Astrocyte of the hippocampus (primary cell): ENCODE measurements around the gene NELFB.

Experiments used
- DNase-seq: peaks from one replicate; pipeline ENCODE4 v3.0.0; 2011; ENCODE audit warnings: low read depth, low spot score

The NELFB gene

DNA sequence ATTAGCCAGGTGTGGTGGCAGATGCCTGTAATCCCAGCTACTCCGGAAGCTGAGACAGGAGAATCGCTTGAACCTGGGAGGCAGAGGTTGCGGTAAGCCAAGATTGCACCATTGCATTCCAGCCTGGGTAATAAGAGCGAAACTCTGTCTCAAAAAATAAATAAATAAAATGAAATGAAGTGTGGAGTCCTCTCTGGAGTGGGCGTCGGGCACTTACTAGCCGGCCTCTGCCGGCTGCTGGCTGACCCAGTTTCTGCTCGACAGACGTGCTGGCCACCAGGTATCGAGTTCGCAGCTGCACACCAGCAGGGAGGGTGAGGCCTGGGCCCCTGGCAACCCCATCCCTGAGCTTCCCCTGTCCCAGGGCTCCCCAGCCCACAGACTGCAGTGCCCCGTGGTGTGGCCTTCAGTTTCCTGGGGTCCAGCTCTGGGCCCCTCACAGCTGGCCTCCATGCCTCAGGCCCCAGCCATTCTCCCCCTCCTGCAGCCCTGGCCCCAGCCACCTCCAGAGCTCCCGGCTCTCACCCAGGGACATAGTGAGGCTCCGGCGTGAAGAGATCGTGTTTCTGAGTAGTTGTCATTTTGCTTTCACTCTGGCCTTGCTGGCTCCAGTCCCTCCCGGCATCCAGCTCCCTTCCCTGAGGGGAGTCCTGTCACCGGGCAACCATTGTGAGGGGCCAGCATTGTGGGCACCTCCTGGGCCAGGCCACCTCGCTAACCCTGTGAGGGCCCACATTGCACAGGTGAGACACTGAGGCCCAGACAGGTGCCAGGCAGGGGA is 7.8 kb upstream of the NELFB start:
- no peak for DNase-seq

DNA sequence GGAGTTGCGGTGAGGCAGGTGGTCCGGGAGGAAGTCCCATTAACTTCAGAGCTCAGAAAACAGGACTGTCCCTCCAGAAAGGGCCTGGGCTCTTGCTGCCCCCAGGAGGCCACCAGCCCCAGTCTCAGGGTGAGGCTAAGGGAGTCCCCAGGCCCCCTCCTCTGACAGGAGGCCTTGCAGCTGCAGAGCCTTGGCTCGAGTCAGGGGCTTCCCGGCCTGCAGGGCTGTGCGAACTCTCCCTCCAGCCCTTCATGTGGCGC is 7.3 kb upstream of the NELFB start:
- no peak for DNase-seq

DNA sequence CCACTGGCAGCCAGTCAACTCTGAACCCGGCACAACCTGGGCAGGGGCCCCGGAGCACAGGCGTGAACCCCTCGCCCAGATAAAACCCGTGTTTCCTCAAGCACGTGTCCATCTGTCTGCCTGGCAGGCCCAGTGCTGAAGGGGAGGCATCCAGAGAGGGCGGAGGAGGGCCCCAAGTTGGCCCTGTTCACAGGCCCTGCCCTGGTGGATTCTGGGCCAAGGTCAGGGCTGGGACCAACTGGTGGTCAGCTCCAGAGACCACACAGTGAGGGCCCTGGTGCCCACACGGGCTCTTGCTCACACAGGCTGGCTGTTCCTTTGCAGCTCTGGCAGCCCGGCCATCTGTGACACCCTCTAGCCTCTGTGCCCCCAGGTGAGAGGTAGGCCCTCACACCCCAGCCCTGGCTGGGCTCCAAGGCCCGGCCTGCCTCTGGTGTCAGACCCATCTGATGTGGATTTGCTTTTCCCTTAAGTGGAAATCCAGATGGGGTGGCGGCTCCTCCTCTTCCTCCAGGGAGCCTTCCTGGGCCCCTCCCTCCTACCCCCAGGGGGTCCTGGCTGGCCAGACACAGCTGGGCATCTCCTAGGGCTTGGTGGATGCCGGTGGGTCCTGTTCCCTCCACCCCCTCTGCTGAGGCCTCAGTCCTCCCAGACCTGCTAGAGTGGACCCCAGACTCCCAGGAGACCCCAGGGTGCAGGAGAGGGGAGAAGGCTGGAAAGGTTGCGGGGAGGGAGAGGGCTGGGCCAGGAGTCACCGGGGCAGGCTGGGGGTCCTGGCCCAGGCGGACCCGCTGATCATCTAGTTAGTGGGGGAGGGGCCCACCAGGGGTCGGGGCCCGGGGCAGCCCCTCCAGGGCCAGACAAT is 4.6 kb upstream of the NELFB start:
- DNase-seq, result no peak

DNA sequence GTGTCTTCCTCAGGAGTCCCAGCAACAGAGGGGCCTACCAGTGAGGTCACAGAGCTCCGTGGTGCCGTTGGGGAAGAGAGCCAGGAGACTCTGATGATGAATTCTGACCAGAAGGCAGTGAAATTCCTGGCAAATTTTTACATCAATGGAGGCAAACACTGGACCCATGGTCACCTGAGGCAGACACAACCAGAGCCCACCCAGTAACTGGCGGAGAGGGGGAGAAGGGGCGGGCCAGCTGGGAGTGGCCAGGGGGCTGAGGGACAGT is 4.0 kb upstream of the NELFB start, which contains the start of gene STPG3:
Gene STPG3 (plus strand): TSS at position 93 of the 268 bp plus-strand sequence. CDS start 1 bp downstream, at position 94.
- peak; percentile 43 for DNase-seq

GRCh38 chr9:137251490-137252268 is 3.4 kb upstream of the NELFB start:
- DNase-seq, result no peak

DNA sequence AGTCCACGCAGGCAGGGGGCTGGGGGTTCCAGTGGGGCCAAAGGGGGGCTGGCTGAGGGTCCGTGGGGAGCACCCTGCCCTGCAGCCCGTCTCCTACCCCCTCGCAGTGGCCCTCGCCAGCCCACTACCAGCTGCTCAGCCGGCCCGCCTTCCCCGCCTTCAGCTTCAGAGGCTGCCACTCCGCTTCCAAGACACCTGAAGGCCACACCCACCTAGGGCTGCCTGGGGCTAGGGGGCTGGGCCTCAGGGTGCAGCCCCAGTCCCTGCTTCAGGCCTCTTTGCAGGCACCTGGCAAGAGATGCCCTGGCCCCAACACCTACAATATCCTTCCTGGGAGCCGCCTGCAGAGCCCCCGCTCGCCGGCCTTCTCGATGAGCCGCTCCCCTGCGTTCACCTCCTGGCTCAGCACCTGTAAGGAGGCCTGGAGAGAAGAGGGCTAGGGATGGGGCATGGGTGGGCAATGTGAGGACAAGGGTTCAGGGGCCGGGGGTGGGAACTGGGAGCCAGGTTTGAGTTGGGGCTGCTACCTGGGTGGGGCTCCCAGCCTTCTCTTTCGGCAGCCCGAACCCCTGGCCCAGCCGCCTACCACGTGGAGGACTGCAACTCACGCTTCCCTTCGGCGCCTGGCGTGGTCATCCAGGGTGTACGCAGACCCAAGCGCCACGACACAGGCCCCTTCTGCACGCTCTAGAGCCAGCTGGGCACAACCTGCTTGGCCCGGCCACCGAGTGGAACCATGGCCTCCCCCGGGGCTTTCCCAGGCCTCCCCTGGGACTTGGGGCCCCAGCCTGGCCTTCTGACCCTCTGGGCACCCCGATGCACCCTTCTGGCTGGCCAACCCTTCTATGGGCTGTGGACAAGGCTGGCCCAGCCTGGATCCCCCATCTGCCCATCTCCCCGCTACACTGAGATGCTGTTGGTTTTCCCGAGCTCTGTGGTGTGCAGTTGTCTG is 2.3 kb upstream of the NELFB start:
- DNase-seq, result no peak

DNA sequence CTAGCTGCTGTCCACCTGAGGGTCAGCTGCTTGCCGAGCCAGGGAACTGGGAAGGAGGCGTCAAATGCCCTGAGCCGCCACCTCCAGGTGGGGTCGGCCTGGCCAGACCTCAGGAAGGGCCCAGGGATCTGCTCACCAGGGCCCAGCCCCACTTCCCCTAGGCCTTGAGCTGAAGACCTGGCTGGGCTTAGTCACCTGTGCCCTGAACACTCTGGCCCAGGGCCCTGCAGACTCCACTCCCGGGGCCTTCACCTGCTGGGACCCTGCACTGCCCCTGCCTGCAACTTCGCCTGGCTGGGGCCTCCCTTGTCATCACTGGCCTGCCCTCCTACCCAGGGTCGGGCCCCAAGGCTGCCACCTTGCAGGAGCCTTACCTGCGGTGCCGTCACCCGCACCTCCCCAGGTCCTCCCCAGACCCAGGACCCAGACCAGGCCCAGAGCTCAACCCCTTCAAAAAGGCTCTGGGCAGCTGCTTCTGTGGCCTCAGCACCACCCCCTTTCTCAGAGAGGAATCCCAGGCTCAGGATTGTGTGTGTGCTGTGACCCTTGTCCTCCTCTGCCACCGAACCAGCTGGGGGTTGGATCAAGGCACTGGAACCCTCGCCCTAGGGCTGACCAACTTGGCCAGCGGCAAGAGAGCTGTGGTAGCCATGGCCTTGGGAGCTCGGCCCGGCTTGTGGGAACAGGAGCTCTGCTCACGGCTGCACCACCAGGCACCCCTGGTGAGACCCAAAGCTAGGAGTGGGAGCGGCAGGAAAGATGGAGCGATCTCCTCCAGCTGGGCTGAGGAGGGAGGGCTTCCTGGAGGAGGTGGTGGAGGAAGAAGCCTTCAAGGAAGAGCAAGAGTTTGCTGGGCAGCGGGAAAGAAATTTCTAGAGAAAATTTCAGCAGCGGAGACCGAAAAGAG is 1.2 kb upstream of the NELFB start:
- peak; percentile 31 for DNase-seq

DNA sequence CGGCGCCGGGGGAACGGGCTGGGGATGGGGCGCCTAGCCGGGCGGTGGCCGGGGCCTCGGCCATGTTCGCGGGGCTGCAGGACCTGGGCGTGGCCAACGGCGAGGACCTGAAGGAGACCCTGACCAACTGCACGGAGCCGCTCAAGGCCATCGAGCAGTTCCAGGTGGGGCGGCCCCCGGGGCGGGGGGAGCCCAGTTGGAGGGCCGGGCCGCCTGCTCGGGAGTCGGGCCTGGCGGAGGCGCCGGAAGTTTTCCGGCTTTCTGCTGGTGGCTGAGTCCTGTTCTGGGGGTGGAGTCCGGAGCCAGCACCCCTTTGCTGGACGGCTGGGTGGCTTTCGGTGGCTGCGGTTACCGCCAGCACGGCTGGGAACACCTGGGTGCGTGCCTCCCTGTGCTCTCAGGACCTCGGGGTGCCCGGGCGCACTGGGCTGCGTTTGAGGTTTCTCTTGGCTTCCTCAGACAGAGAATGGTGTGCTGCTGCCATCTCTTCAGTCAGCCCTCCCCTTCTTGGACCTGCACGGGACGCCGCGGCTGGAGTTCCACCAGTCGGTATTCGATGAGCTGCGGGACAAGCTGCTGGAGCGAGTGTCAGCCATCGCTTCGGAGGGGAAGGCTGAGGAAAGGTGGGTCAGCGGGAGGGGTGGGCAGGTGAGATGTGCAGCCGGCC is 454 bp downstream of the NELFB start:
- no peak for DNase-seq

GRCh38 chr9:137256362-137256761 is 1.2 kb downstream of the NELFB start:
- no peak for DNase-seq

DNA sequence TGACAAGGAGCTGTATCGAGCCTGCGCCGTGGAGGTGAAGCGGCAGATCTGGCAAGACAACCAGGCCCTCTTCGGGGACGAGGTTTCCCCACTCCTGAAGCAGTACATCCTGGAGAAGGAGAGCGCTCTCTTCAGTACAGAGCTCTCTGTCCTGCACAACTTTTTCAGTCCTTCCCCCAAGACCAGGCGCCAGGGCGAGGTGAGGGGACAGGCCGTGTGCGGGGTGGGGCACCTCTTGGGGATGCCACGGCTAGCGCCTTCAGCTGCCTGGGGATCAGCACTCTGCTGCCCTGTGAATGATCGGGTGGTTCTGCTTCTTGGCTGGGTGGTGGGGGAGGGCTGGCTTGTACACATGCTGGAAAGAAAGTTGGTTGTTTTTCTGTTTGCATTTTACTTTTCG is 1.7 kb downstream of the NELFB start:
- no peak for DNase-seq

DNA sequence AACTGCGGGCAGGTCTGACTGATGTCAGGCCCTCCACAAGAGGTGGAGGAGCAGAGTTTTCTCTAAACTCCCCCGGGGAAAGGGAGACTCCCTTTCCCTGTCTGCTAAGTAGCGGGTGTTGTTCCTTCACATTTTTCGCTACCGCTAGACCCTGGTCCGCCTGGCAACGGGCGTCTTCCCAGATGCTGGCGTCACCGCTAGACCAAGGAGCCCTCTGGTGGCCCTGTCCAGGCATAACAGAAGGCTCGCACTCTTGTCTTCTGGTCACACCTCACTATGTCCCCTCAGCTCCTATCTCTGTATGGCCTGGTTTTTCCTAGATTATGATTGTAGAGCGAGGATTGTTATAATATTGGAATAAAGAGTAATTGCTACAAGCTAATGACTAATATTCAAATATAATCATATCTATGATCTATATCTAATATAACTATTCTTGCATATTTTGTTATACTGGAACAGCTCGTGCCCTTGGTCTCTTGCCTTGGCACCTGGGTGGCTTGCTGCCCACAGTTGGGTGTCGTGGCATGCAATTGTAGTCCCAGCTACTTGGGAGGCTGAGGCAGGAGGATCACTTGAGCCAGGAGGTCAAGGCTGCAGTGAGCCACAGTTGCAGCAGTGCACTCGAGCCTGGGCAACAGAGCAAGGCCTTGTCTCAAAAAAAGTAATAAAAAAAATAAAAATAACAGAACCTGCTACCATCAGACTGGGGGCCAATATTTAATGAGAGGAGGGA is 7.2 kb downstream of the NELFB start:
- peak; percentile 70 for DNase-seq

DNA sequence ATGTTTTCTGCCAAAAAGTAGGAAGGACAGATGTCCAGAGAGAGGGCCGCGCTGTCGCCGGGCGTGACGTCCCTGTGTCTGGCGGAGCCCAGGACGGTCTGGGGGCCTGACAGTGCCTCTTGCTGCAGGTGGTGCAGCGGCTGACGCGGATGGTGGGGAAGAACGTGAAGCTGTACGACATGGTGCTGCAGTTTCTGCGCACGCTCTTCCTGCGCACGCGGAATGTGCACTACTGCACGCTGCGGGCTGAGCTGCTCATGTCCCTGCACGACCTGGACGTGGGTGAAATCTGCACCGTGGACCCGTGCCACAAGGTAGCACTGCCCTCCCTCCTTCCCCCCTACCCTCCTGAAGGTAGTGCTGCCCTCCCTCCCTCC is 7.8 kb downstream of the NELFB start:
- no peak for DNase-seq

DNA sequence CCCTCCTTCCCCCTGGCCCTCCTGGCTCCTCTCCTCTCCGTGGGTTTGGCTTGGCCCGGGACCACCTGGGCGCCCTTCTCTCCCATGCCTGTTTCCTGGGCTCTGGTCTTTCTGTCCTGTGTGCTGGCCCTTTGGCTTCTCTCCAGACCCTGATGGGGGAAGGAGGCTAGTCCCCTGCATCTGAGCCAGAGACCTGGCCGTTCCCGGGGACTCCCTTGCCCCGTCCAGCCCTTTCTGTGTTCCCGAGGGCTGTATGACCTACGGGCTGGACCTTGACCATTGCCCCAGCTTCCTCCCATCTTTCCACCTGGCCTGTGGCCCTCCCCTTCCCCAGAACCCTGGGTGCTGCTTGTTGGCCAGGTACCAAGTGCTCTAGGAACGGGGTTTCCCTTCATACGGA is 8.4 kb downstream of the NELFB start:
- no peak for DNase-seq

- DNase-seq, result no peak
These were observed 8.9 kb downstream of the NELFB start for GRCh38 chr9:137264067-137264466.

DNA sequence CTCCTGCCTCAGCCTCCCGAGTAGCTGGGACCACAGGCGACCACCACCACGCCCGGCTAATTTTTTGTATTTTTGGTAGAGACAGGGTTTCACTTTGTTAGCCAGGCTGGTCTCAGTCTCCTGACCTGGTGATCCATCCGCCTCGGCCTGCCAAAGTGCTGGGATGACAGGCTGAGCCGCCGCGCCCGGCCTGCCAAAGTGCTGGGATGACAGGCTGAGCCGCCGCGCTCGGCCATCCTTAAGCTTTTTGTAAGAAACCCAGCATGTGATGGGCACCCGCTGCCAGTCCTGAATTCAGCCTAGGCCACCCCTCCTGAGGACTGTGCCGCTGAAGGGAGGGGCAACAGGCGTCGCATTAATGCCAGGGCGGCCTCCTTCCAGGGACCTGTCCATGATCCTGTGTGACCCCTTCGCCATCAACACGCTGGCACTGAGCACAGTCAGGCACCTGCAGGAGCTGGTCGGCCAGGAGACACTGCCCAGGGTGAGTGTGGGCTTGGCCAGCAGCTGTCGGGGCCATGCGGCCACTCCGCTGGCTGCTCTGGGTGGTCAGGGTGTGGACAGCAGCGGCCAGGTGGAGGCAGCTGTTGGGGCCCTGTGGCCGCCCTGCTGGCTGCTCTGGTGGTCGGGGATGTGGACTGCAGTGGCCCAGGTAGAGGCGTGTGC is 10.5 kb downstream of the NELFB start:
- DNase-seq, result no peak

GRCh38 chr9:137266162-137266527 is 11.0 kb downstream of the NELFB start:
- DNase-seq, result no peak

DNA sequence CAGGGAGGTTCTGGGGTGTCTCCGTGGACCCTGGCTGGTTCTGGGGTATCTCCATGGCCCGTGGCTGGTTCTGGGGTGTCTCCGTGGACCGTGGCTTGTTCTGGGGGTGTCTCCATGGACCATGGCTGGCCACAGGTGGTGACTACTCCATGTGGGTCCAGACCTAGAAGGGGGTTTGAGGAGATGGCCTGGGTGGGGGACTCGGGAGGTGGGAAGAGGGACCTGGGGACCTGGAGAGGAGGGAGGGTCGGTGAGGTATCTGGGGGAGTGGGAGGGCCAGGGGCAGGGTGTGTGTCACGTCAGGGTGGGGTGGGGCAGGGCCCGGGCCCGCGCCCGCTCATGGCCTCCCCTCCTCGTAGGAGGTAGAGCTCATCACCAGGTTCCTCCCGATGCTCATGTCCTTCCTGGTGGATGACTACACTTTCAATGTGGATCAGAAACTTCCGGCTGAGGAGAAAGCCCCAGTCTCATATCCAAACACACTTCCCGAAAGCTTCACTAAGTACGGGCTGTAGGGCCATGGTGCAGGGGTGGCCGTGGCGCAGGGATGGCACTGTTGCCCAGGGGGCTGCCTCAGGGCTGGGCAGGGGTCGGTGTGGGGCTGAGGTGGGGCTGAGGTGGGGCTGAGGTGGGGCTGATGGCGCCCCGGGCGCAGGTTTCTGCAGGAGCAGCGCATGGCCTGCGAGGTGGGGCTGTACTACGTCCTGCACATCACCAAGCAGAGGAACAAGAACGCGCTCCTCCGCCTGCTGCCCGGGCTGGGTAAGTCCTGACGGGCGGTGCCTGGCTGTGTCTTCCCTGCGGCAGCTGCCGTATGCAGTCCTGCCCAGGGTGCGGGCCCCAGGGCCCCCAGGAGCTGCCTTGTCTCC is 11.7 kb downstream of the NELFB start:
- DNase-seq, result no peak

- DNase-seq, result no peak
These were observed 12.8 kb downstream of the NELFB start for GRCh38 chr9:137267933-137268355.
